ENCODE results near the gene PLEKHD1.
"Not testable (repeated sequence)": the region's sequence is repeated elsewhere in the genome, so short reads cannot be mapped to it uniquely, and the experiment has no call there.

PLEKHD1 gene

DNA sequence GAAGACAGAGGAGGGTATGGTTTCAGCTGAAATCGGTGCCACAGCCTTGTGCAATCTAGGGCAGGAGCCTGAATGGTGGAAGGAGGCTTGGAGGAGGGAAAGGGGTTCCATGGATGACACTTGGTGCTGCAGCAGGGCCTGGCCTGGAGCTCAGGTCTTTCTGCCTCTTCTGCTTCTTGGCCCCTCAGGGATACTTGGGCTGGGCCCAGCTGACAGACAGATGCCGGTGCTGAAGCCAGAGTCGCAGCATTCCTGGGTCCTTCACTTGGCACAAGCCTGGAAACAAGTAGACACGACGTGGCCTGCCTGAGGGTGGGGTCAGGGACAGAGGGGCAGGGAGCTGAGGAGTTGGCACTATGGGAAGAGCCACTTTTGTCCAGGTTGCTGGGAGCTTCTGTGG is 4.4 kb upstream of the PLEKHD1 start:
- DNase-seq (ENCODE audit: low read depth, low spot score), result no peak
- H3K27ac ChIP-seq, result no peak overlapping the region

DNA sequence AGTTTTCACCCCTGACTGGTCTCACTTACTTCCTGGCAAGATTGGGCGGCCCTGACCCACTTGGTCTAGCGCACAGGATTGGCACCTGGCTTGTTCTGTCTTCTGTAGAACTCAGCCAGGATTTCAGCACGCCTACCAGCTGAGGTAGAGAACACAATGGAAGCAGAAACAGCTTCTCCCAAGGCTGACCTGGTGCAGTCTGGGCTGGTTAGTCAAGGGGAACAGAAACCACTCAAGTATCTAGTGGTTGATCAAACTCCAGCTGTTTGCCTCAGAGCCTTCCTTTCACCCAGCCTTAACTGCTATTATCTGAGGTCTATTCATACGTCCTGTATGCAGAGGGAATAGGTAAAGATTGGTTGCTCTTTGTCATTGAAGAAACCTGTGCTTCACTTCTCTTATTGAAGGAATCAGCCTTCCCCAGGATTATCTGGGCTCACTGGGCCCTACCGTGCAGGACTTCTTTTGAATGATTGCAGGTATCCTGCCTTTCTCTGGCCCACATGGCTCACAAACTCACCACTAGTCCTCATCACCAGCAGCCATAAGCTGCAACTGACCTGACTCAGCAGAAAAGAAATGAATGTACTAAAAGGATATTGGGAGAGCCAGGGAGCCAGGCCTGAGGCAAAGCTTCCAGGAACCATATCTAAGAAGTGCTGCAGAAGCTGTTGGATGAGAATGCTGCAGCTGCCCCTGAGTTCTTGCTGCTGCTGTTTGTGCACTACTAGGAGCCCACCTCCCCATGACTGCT is 2.5 kb upstream of the PLEKHD1 start:
- DNase-seq (ENCODE audit: low read depth, low spot score), result no peak
- H3K27ac ChIP-seq, result no peak overlapping the region

DNA sequence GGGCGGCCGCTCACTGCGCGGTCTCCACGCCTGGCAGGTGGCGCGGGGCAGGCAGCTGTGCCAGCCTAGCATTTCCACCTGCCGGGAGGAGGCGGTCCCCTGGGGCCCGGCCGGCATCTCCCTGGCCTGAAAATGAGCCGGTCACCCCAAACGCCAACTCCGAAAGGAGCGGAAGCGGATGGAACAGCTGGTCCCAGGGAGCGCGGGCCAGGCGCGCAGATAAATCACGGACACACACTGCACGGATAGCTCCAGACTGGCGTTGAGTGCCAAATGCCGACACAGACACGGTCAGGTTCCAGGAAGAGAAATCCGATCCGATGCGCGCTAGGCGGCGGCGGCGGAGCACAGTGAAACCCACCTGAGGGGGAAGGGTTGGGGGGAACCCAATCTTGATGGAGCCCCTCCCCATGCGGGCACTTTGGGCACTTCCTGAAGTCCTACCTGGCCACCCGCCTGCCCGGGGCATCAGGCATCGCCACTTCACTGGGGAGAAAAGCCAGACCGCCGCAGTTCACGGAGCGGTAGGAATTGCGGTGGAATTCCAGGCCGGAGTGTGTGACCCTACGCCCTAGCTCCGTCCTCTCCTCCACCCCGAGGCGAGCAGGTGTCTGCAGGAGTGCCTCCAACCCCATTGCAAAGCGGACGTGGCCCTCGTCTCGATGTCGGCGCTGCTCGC is 624 bp upstream of the PLEKHD1 start:
- H3K27ac ChIP-seq, result no peak overlapping the region
- DNase-seq (ENCODE audit: low read depth, low spot score), result no peak

DNA sequence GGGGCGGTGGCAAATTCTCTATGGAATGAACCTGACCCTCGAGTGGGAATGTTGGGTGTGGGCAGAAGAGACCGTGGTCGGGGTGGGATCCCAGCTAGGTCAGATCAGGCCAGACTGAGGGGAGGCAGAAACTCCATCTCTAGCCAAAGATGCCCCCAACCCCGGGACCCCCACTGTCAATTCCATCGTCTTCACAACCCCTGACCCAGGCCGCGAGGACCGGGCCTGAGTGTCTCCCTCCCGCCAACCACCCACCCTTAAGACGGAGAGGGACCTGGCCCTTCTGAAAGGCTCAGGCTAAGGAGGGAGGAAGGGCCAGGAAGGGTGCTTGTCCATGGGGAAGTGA is 760 bp downstream of the PLEKHD1 start:
- no peak overlapping the region for H3K27ac ChIP-seq
- no peak for DNase-seq (ENCODE audit: low read depth, low spot score)

DNA sequence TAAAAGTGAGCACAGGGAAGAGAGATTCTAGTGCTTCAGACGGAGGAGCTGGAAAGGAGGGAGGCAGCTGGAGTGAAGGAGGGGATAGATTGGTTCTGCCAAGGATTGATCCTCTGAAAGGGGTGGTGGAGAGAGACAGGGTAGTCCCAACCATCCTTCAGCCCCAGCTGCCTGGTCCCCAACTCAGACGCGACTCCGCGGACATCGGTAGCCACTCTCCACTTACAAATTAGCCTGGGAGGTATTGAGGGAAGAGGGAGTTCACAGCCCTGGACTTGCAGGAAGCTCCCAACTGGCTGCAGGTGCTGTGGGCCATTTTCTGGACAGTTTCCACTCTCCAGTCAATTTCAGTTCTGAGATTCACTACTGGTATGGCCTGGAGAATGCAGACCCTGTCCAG is 1.2 kb downstream of the PLEKHD1 start:
- no peak for DNase-seq (ENCODE audit: low read depth, low spot score)
- no peak overlapping the region for H3K27ac ChIP-seq

DNA sequence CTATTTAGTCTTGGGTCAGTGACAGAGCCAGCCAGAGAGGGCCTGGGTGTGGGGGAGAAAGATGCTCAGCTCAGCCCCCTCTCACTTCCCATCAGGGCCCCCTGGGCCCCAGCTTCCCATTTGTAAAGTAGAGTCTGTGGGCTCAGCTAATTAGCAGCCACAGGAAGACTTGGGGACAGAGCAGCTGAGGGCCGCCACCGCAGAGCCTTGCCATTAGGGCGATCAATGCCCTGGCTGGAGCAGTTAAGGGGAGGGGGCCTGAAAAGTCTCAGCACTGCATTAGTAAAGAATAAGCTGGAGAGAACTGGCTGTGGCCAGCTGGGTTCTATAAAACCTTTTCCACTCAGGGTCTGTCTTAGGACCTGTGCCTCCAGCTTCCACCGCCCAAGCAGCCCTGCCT is 2.7 kb downstream of the PLEKHD1 start:
- H3K27ac ChIP-seq, result no peak overlapping the region
- DNase-seq (ENCODE audit: low read depth, low spot score), result no peak

DNA sequence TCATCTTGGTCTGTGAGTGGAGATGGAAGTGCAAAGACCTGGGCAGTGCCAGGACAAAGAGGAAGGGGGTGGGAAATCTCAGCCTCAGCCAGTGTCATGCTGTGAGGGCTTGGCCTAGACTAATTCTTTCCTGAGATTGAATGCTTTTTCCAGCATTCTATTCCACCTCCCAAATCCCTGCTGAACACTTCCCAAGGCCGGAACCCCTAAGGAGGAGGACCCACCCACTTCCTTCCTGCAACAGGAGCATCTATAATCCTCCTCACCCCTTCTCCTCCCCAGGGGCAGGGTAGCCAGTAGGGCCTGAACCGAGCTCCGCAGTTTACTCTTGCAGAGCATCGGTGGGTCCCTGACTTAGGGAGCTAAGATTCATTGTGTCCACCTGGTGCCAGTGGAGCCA is 3.2 kb downstream of the PLEKHD1 start:
- no peak for DNase-seq (ENCODE audit: low read depth, low spot score)
- H3K27ac ChIP-seq, result no peak overlapping the region

DNA sequence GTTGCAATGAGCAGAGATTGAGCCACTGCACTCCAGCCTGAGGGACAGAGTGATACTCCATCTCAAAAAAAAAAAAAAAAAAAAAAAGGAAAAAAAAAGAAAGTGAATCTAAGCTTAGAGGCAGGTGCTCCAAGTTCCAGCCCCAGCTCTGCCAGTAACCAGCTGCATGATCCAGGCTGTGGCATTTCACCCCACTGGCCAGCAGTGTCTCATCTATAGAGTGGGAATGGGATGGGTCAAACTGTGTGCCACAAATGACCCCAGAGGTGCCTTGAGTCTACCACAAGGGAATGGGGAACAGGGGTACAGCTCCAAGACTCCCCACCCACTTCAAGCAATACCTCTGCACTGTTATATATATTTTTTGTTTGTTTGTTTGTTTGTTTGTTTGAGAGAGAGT is 5.0 kb downstream of the PLEKHD1 start:
- no peak for DNase-seq (ENCODE audit: low read depth, low spot score)
- H3K27ac ChIP-seq, result no peak overlapping the region

DNA sequence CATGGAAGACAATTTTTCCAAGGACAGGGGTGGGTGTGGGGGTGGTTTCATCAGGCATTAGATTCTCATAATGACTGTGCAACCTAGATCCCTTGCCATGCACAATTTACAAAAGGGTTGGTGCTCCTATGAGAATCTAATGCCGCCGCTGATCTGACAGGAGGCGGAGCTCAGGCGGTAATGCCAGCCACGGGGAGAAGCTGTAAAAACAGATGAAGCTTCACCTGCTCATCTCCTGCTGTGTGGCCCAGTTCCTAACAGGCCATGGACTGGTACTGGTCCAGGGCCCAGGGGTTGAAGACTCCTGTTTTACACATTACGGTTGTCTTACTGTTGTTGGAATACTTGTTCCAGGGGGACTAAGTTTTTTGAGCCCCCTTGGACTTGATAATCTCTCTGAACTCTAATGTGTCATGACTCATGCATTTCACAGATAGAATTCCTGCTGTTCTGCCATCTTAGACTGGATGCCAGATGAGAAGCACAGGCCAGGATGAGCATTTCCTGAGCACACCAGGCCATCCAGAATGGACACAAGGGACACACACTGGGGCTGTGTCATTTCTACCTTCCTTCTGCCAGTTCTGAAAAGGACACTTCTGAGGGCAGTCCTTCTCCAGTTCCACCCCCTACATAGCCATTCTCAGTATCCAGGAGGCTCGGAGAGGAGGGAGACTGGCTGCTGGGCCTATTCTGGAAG is 5.8 kb downstream of the PLEKHD1 start:
- H3K27ac ChIP-seq, result no peak overlapping the region
- no peak for DNase-seq (ENCODE audit: low read depth, low spot score)

DNA sequence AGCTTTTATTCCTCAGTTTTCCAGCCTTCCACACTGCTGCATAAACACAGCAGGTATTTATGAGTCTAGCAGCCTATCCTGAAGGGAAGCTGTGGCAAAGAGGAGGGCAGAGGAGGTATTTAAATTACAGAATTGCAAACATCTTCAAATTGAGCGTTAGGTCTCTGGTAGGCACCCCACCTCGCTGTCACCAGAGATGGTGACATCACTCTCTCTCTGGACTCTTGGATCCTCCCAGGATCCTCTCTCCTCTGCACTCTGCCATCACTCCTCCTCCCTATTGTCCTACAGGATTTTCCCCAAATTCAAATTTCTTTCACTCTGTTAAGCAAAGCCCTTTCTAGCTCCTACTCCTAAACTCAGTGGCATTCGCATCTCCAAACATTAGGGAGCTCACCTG is 6.7 kb downstream of the PLEKHD1 start:
- H3K27ac ChIP-seq, result no peak overlapping the region
- DNase-seq (ENCODE audit: low read depth, low spot score), result no peak

DNA sequence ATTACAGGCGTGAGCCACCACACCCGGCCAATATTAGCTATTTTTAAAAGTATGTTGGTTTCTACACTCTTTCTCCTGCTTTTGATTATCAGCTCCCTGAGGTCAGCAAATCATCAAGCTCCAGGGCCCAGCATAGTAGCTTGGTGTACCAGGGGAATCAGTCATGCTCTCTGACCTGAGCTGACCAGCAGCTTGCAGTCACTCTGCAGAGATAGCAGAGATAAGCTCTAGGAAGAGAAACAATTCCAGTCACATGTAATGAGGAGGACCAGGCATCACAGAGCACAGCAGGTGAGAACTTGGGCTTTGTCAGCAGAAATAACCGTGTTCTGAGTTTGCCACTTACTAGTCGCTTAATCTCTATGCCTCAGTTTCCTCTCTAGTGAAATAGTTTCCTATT is 8.5 kb downstream of the PLEKHD1 start:
- H3K27ac ChIP-seq, result no peak overlapping the region
- DNase-seq (ENCODE audit: low read depth, low spot score), result no peak

DNA sequence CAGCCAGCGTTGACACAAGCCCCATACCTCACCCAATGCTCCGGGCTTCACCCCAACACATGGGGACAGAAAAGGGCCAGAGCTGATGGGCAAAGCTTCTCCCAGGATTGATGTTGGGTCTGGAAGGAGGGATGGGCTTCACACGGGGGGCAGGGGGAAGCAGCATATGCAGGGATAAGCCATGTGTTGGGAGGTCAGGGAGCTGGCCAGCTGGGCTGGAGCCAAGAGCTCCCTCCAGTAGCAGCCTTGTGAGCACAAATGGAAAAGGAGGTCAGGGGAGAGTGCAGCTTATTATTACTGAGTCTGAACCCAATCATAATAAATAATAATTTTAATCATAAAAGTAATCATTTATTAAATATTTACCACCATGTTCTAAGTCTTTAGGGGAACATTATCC is 9.3 kb downstream of the PLEKHD1 start:
- no peak for DNase-seq (ENCODE audit: low read depth, low spot score)
- H3K27ac ChIP-seq, result no peak overlapping the region

DNA sequence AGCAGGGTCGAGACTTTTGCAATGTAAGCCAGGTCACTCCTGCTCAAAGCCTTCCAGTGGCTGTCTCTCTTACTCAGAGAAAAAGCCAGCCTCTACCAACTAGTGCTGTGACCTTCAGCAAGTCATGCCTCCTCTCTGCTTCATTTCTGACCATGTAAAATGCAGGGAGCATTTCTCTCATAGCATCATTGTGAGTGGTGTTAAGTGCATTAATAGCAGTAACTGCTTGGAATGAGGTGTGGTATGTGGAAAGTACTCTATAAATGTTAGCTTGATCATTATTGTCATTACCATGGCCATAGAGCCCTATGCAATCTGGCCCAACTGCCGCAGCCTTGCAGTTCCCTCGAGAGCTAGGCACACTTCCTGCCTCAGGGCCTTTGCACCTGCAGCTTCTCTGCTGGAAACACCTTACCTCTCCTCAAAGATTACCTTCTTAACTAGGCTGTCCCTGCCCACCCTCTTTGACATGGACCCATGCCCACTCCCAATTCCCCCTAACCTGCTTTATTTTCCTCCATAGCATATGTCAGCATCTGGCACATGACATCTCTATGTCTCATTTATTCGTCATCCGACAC is 10.9 kb downstream of the PLEKHD1 start:
- H3K27ac ChIP-seq, result no peak overlapping the region
- DNase-seq (ENCODE audit: low read depth, low spot score), result no peak

DNA sequence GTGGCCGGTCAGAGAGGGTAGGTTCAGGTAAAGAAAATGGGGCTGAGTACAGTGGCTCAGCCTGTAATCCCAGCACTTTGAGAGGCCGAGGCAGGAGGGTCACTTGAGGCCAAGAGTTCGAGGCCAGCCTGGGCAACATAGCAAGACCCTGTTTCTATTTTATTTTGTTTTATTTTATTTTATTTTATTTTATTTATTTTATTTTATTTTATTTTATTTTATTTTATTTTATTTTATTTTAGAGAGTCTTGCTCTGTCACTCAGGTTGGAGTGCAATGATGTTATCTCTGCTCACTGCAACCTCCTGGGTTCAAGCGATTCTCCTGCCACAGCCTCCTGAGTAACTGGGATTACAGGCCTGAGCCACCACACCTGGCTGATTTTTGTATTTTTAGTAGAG is 13.3 kb downstream of the PLEKHD1 start:
- not testable (repeated sequence) for H3K27ac ChIP-seq; DNase-seq (ENCODE audit: low read depth, low spot score)

DNA sequence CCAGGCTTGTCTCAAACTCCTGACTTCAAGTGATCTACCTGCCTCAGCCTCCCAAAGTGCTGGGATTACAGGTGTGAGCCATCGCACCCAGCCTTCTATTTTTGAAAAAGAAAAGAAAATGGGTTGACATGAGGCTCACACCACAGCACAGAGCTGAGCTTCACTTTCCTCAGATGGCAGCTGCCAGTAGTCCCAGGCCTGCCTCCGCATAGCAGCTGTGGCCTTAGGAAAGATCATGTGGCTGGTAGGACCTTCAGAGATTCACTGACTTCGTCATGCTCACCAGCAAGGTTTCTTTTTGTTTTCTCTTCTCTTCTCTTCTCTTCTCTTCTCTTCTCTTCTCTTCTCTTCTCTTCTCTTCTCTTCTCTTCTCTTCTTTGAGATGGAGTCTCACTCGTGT is 13.8 kb downstream of the PLEKHD1 start:
- not testable (repeated sequence) for DNase-seq (ENCODE audit: low read depth, low spot score); H3K27ac ChIP-seq

DNA sequence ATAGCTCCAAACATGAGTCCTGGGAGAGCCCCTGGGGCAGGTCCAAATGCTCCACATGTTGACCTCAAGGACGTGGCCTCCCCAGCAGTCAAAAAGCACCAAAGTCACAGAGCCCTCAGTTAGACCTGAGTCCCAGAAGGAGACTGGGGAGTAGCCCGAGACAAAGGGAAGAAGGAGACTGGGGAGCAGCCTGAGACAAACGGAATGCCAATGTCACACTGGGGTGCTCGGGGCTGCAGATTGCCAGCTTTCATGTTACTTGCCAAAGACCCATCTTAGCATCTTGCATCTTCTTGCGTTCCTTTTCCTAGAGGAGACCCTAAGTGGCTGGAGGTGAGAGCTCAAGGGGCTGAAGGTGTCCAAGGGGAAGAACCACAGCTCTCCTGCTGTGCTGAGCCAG is 14.9 kb downstream of the PLEKHD1 start:
- DNase-seq (ENCODE audit: low read depth, low spot score), result no peak
- H3K27ac ChIP-seq, result no peak overlapping the region

DNA sequence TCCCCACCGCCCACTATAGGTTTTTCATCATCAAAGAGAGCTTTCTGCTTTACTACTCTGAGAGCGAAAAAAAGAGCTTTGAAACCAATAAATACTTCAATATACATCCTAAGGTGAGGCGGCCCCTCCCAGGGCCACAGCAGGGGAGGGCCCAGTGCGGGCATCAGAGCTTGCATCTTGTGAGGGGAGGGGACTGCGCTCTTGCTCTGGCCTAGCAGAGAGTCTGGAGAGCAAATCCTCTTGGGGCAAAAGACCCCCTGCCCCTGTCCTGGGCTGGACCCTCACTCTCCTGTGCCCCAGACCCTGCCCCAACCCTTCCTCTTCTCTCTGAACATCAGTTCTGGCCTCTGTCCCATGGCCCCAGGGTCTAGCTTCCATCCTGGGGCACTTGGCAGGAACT is 15.6 kb downstream of the PLEKHD1 start:
- DNase-seq (ENCODE audit: low read depth, low spot score), result no peak
- no peak overlapping the region for H3K27ac ChIP-seq

DNA sequence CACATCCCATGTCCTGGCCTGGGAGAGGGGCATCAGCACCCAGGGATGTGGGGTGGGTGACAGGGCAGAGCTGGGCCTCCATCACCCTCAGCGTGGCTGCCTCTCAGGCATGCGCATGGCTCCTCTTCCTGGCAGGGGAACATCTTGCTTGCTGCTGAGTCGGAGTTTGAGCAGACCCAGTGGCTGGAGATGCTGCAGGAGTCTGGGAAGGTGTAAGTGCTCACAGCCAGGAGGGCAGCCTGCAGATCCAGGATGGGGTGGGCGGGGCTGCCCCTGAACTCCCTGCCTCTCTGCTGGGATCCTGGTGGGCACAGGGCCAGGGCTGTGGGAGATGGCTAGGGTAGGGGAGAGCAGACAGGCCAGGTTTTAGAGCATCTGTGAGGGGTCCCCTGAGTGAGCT is 16.2 kb downstream of the PLEKHD1 start:
- H3K27ac ChIP-seq, result no peak overlapping the region
- no peak for DNase-seq (ENCODE audit: low read depth, low spot score)

DNA sequence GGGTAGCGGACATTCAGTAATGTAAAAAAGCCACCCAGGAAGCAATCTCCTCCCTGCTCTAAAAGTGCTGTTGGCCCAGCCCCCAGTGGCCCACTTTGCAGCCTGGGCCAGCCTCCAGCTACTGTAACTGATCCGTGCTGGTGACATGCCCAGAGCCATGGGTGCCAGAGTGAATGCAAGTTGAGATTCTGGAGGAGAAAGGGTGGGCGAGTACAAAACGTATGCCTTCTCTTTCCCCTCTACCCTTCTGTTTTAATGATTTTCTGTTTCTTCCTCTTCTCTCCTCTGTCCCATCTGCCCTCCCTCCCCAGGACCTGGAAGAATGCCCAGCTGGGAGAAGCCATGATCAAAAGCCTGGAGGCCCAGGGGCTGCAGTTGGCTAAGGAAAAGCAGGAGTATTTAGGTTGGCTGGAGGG is 16.9 kb downstream of the PLEKHD1 start:
- H3K27ac ChIP-seq, result no peak overlapping the region

DNA sequence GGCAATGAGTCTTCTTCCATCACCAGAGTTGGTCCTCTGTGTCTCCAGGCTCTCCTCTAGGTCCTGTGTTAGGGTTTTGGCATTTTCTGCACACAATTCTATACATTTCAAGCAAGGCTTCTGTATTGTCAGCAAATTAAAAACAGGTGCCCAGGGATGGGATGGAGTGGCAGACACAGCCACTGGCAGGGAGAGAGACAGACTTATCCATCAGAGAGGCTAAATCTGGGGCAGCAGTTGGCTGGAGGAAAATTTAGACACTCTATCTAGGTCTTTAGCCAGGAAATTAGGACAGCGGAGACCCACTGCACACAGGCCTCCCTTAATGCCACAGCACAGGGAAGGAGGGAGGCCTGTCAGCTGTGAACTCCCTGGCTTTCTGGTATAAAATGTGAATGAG is 20.2 kb downstream of the PLEKHD1 start:
- DNase-seq (ENCODE audit: low read depth, low spot score), result no peak
- H3K27ac ChIP-seq, result no peak overlapping the region

More for the DNA sequence above, 16.9 kb downstream of the PLEKHD1 start:
- no peak for DNase-seq (ENCODE audit: low read depth, low spot score)
